ENCODE results near the gene PADI1.

The PADI1 gene

GRCh38 chr1:17193222-17194132 is 11.5 kb upstream of the PADI1 start:
- Histone ChIP-seq H3K4me3 (replicated peaks; ENCODE audit: insufficient read depth, low read length) (no peak overlapping the region), H3K27ac (replicated peaks) (no peak overlapping the region), H3K27me3 (ENCODE audit: insufficient read depth, poor library complexity, severe bottlenecking) (no peaks in the 10 kb centered on the region)
- TF ChIP-seq SPI1 (IDR thresholded peaks at IDR 0.05; ENCODE audit: borderline replicate concordance, low read depth) (no peak), POLR2AphosphoS5 (IDR thresholded peaks at IDR 0.05; ENCODE audit: low read depth) (no peak), GABPA (IDR thresholded peaks at IDR 0.05; ENCODE audit: low read depth) (no peak)
- TF ChIP-seq, protein P1, sequence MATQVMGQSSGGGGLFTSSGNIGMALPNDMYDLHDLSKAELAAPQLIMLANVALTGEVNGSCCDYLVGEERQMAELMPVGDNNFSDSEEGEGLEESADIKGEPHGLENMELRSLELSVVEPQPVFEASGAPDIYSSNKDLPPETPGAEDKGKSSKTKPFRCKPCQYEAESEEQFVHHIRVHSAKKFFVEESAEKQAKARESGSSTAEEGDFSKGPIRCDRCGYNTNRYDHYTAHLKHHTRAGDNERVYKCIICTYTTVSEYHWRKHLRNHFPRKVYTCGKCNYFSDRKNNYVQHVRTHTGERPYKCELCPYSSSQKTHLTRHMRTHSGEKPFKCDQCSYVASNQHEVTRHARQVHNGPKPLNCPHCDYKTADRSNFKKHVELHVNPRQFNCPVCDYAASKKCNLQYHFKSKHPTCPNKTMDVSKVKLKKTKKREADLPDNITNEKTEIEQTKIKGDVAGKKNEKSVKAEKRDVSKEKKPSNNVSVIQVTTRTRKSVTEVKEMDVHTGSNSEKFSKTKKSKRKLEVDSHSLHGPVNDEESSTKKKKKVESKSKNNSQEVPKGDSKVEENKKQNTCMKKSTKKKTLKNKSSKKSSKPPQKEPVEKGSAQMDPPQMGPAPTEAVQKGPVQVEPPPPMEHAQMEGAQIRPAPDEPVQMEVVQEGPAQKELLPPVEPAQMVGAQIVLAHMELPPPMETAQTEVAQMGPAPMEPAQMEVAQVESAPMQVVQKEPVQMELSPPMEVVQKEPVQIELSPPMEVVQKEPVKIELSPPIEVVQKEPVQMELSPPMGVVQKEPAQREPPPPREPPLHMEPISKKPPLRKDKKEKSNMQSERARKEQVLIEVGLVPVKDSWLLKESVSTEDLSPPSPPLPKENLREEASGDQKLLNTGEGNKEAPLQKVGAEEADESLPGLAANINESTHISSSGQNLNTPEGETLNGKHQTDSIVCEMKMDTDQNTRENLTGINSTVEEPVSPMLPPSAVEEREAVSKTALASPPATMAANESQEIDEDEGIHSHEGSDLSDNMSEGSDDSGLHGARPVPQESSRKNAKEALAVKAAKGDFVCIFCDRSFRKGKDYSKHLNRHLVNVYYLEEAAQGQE (IDR thresholded peaks at IDR 0.05; ENCODE audit: insufficient replicate concordance, low read depth), result no peak
- TF ChIP-seq, protein P2, sequence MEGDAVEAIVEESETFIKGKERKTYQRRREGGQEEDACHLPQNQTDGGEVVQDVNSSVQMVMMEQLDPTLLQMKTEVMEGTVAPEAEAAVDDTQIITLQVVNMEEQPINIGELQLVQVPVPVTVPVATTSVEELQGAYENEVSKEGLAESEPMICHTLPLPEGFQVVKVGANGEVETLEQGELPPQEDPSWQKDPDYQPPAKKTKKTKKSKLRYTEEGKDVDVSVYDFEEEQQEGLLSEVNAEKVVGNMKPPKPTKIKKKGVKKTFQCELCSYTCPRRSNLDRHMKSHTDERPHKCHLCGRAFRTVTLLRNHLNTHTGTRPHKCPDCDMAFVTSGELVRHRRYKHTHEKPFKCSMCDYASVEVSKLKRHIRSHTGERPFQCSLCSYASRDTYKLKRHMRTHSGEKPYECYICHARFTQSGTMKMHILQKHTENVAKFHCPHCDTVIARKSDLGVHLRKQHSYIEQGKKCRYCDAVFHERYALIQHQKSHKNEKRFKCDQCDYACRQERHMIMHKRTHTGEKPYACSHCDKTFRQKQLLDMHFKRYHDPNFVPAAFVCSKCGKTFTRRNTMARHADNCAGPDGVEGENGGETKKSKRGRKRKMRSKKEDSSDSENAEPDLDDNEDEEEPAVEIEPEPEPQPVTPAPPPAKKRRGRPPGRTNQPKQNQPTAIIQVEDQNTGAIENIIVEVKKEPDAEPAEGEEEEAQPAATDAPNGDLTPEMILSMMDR (IDR thresholded peaks at IDR 0.05; ENCODE audit: insufficient read depth, low read length), result no peak
- DNase-seq (ENCODE audit: low read depth in 1 of 2, low spot score in 1 of 2), result no peak

DNA sequence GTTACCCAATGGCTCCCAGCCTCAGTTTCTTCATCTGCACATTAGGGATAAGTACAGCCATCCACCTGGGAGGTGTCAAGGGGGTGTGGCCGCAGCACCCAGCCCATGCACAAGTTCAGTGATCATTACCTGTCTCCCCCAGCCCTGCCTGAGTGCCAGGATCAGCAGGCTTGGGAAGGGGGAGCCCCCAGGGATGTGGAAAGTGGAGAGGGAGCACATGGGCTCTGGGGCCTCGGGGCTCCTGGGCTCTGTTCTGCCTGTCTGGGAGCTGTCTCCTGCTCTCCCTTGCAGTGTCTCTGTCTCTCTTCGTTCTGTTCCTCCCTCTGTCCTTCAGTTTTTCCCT is 10.8 kb upstream of the PADI1 start:
- TF ChIP-seq POLR2AphosphoS5 (IDR thresholded peaks at IDR 0.05; ENCODE audit: low read depth) (no peak), SPI1 (IDR thresholded peaks at IDR 0.05; ENCODE audit: borderline replicate concordance, low read depth) (no peak), GABPA (IDR thresholded peaks at IDR 0.05; ENCODE audit: low read depth) (no peak)
- TF ChIP-seq, protein P1 (IDR thresholded peaks at IDR 0.05; ENCODE audit: insufficient replicate concordance, low read depth), result no peak
- TF ChIP-seq, protein P2 (IDR thresholded peaks at IDR 0.05; ENCODE audit: insufficient read depth, low read length), result no peak

GRCh38 chr1:17194615-17195528 is 10.1 kb upstream of the PADI1 start:
- Histone ChIP-seq H3K27ac (replicated peaks) (no peak overlapping the region), H3K4me3 (replicated peaks; ENCODE audit: insufficient read depth, low read length) (no peak overlapping the region), H3K27me3 (ENCODE audit: insufficient read depth, poor library complexity, severe bottlenecking) (no peaks in the 10 kb centered on the region)
- no peak for TF ChIP-seq SPI1 (IDR thresholded peaks at IDR 0.05; ENCODE audit: borderline replicate concordance, low read depth)
- TF ChIP-seq POLR2AphosphoS5 (IDR thresholded peaks at IDR 0.05; ENCODE audit: low read depth), result no peak
- TF ChIP-seq, protein P2 (IDR thresholded peaks at IDR 0.05; ENCODE audit: insufficient read depth, low read length), result no peak
- TF ChIP-seq, protein P1 (IDR thresholded peaks at IDR 0.05; ENCODE audit: insufficient replicate concordance, low read depth), result no peak
- no peak for TF ChIP-seq GABPA (IDR thresholded peaks at IDR 0.05; ENCODE audit: low read depth)
- DNase-seq (ENCODE audit: low read depth in 1 of 2, low spot score in 1 of 2), result no peak

More for the DNA sequence above, 10.8 kb upstream of the PADI1 start:
- Histone ChIP-seq H3K4me3 (replicated peaks; ENCODE audit: insufficient read depth, low read length) (no peak overlapping the region), H3K27ac (replicated peaks) (no peak overlapping the region), H3K27me3 (ENCODE audit: insufficient read depth, poor library complexity, severe bottlenecking) (no peaks in the 10 kb centered on the region)
- no peak for DNase-seq (ENCODE audit: low read depth in 1 of 2, low spot score in 1 of 2)

Data from HL-60 (cell line).